CD4-positive, alpha-beta T cell treated with Interleukin-4 for 4 hours (primary cell): ENCODE data around the gene POLR2A.

Source experiments
- DNase-seq: peaks from one replicate; pipeline ENCODE4 v3.0.0-alpha.2; 2020

Gene POLR2A

DNA sequence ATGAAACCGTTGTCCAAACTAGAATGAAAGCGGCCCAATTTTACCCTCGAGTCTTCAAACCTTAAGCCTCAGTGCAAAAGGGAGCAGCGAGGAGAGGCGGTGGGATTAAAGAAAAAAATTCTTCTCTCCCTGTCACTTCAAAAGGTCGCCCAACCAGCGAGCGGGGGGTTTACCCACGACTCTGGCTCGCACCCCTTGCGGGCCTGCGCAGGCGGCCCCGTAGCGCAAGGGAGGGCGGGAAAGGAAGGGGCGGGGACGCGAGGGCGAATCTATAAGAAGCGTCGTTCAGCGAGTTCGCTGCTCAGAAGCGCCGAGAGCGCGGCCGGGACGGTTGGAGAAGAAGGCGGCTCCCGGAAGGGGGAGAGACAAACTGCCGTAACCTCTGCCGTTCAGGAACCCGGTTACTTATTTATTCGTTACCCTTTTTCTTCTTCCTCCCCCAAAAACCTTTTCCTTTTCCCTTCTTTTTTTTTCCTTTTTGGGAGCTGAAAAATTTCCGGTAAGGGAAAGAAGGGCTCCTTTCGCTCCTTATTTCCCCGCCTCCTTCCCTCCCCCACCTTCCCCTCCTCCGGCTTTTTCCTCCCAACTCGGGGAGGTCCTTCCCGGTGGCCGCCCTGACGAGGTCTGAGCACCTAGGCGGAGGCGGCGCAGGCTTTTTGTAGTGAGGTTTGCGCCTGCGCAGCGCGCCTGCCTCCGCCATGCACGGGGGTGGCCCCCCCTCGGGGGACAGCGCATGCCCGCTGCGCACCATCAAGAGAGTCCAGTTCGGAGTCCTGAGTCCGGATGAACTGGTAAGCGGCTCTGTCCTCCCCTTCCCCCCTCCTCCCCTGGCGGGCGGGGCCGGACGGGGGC, at the start of gene POLR2A:
Gene POLR2A (plus strand): TSS at position 300 of the 852 bp plus-strand sequence.
- DNase-seq, result peak; percentile 98

DNA sequence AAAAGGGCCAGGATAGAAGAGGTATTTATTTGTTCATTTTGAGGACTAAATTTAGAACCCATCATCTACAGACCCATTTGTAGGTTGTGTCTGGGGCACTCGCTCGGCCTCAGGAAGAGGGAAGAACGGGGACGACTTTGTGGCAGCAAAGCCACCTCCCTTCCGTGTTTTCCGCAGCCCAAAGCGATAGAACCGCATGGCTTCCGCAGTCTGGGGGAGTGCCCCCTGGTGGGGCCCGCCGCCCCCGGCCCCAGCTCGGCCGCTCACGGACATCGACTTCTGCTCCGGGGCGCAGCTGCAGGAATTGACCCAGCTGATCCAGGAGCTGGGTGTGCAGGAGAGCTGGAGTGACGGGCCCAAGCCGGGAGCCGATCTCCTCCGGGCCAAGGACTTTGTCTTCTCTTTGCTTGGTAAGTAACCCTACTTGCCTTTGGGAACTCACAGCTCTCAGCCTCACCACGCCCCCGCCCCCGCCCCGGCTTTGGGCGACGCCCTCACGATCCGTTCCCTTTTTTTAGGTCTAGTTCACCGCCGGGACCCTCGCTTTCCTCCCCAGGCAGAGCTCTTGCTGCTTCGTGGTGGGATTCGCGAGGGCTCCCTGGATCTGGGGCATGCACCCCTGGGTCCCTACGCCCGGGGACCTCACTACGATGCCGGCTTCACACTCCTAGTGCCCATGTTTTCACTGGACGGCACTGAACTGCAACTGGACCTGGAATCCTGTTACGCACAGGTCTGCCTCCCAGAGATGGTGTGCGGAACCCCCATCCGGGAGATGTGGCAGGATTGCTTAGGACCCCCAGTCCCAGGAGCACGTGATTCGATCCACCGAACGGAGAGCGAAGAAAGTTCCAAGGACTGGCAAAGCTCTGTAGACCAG, 48.2 kb upstream of the POLR2A start:
- peak; percentile 54 for DNase-seq

DNA sequence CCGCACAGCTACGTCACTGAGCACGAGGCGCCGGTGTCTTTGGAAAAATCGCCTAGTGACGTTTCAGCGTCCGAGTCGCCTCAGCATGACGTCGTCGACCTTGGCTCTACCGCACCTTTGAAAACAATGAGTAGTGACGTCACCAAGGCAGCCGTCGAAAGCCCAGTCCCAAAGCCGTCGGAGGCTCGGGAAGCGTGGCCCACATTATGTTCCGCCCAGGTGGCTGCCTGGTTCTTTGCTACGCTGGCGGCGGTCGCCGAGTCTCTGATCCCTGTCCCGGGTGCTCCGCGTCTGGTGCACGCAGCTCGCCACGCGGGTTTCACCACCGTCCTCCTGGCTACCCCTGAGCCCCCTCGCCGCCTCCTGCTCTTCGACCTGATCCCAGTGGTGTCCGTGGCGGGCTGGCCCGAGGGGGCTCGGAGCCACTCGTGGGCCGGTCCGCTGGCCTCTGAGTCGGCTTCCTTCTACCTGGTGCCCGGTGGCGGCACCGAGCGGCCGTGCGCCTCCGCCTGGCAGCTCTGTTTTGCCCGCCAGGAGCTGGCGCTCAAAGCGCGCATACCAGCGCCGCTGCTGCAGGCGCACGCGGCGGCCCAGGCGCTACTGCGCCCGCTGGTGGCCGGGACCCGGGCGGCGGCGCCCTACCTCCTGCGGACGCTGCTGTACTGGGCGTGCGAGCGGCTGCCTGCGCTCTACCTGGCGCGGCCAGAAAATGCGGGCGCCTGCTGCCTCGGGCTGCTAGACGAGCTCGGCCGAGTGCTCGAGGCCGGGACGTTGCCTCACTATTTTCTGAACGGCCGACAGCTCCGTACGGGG, 47.4 kb upstream of the POLR2A start:
- DNase-seq, result peak; percentile 77

DNA sequence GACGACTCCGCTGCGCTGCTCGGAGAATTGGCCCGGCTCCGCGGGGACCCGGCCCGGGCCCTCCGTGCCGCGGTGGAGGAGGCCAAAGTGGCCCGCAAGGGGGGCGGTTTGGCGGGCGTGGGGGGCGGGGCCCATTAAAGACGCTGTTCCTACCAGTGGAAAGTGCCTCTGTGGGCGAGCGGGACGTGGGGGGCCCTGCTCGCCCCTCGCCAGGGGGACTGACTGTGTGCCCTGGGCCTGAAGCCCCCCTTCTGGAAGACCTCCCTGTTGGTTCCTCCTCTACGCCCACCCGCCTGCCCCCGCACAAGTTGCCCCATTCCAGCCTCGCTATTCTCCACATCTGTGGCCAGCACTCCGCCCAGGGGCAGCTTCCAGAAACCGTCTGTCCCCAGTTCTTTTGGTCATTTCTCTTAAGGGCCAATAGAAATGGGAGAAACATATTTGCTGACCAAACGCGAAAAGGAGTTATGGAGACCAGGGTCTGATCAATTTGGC, 46.8 kb upstream of the POLR2A start:
- no peak for DNase-seq

- DNase-seq, result peak; percentile 25
Observed at GRCh38 chr17:7437950-7438614, 46.1 kb upstream of the POLR2A start.

DNA sequence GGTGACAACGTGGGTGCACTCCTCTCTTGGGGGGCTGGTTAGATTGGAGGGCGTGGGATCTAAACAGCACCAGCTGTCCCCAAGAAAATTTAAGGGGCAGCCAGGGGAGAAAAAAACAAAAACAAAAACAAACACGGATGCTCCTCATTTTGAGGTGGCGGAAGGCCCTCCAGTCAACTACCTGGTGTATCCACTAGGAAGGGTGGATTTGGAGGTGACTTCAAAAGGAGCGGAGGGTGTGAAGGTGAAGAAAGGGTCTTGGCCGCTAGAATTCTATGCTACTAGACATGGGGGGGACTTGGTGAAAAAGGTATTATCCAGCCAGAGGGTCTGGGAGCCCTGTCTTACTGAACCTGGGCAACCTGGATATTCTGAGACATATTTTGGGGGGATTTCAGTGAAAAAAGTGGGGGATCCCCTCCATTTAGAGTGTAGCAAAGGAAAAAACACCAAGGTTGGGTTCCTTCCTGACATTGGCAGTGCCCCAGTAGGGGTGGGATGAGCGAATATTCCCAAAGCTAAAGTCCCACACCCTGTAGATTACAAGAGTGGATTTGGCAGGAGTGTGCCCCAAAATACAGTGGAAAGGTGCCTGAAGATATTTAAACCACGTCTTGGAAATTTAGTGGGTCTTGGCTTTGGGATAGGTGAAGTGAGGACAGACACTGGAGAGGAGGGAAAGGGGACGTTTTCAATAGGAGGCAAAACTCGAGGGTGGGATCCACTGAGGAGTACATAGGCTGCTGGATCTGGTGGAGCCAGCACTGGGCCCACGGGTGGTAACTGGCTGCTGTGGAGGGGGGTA, 45.3 kb upstream of the POLR2A start:
- no peak for DNase-seq

GRCh38 chr17:7439462-7440112, 44.6 kb upstream of the POLR2A start, which contains the start of gene FGF11:
FGF11 (plus strand) TSS chr17:7439512; CDS start chr17:7439621, 109 bp downstream.
- DNase-seq, result no peak

DNA sequence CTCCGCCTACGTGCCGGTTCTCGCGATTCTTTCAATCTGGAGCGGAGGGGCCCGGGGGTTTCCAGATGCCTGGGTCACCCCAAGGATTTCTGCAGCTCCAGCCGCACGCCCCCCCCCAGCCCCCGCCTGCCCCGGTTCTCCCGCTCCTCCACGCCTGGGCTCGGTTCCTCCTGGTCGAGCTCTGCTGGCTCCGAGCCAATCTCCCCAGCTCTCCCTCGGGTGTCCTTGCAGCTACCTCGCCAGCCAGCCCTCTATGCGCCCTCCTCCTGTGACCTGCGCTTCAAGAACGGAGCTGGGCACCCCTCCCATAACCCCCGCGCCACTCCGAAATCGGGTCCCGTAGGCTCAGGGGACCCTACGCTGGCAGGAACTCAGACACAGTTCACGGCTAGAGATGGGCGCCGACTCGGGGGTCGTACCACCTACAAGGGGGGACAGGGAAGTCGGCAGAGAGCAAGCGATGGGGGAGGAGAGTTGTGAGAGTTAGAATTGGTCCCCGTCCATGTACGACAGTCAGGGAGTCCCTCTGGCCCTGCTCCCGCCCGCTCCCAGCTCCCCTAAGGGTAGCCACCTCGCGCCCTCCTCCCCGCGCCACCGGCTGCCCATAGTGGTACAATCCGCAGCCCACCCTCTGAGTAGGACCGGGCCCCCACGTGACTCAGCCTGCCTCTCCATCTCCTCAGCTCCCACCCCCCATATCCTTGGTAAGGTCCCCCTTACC, 43.9 kb upstream of the POLR2A start:
- DNase-seq, result no peak

DNA sequence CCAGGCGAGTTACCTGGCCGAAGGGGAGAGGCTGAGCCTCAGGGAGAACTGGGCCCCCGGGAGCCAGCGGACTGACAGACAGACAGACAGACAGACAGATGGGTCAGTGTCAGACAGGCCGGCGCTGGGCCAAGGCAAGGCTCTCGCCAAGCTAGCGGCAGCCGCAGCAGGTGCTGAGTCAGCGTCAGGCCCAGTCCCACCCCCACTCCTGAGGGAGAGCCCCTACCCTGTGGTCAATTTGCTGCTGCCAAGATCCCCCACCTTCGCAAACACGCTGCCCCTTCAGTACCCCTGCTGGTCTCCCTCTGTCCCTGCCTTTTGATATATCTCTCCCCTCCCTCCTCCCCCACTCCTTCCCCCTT, 43.4 kb upstream of the POLR2A start:
- no peak for DNase-seq

GRCh38 chr17:7441266-7441665, 42.9 kb upstream of the POLR2A start:
- DNase-seq, result no peak

GRCh38 chr17:7442142-7442541, 42.0 kb upstream of the POLR2A start:
- DNase-seq, result no peak

DNA sequence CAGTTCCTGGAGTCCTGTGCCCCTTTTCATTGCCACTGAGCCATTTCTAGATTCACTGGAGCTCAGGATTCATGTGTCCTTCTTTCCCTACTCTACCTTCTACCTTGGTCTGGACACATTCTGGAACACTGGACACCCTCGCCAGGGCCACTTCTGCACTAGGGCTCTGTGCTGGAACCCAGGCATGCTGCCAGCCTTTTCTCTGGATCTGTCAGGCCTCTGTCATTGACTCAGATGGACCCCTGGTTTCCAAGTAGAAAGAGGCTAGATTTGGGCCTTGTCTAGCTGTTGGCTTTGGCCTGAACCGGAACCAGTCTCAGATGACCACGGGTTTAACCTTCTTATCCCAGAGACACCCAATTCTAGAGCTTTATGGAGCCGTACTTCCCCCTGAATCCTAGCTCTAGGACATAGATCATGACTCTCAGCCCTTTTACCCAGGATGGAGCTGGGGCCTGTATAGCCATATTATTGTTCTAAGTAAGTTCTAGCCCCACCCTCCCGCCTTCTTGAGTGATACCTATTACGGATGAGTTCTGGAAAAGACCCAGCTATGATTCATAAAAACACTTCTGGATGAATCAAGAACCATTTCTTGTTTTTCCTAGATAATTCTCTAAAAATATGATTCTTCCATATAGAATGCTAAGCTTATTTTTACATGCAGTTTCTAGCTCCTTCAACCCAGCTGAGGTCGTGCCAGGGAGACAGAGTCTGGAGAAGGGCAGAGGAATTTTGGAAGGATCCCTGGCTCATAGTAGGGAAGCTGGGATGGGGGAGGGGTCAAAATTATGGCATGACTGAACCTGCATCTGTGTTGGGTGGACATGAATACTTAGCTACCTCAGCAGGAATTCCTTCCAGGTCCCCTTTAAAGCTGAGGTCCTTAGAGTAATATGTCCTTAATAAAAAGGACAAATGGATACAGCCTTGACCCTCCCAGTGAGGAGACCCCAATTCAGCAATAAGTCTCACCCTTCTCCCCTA, 40.4 kb upstream of the POLR2A start:
- DNase-seq, result no peak

DNA sequence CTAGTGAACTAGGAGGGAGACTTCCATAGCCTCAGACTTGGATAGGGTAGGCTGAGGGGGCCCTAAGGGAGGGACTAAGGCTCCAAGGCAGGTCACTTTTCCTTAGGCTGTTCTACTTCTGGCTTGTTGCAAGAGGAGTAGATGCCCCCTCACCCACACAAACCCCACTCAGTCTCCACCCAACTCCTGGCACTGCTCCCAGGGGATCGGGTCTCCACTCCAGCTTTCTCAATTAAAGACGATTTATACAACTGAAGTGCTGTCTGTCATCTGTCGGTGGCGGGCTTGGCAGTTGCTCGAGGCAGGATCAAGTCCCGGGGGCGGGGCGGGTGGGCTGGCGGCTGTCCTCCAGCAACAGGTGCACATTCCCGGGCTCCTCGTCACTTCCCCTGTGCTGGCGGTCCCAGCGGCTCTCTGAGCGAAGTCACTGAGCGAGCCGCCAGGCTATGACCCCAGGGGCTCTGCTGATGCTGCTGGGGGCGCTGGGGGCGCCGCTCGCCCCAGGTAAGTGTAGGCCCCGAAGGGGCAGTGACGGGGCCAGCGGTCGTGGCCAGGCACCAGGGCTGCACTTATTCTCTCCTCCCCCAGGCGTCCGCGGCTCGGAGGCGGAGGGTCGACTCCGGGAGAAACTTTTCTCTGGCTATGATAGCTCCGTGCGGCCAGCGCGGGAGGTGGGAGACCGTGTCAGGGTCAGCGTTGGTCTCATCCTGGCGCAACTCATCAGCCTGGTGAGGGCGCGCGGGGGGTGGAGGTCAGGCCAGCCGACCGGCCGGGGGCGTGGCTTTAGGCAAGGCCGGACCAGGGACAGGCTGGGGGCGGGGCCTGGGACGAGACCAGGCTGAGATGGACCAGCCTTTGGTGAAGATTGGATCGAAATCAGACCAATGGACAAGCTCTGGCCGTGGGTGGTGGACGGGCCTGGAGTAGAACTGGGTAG, 39.2 kb upstream of the POLR2A start, which contains the start of gene CHRNB1:
Gene CHRNB1 (plus strand): TSS at position 380 of the 937 bp plus-strand sequence. CDS start 67 bp downstream, at position 447.
- DNase-seq, result no peak

DNA sequence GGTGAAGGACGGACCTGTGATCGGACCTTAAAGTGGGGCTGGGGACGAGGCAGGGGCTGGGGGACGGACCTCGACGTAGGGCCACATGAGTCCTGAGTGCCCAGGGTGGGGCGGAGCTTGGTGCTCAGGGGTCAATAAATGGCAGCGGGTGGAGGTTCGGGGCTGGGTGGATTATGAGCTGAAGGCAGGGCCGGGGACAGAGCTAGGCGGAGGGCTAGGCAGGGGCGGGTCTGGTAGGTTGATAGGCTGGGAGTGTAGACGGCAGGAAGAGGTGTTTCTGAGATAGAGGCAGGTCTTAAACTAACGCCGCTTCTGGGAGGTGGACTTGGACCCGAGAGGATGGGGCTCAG, 38.6 kb upstream of the POLR2A start:
- DNase-seq, result peak; percentile 31

DNA sequence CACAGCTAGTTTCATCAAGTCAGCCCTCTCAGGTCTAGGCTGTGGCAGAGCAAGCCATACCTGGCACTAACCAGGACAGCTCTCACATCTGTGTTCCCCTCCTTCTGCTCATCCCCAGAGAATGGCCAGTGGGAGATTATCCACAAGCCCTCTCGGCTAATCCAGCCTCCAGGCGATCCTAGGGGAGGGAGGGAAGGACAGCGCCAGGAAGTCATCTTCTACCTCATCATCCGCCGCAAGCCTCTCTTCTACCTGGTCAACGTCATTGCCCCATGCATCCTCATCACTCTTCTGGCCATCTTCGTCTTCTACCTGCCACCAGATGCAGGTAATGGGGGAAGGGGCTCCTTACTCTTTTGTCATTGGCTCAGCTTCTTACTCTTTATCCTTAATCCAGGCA, 35.7 kb upstream of the POLR2A start:
- DNase-seq, result no peak

DNA sequence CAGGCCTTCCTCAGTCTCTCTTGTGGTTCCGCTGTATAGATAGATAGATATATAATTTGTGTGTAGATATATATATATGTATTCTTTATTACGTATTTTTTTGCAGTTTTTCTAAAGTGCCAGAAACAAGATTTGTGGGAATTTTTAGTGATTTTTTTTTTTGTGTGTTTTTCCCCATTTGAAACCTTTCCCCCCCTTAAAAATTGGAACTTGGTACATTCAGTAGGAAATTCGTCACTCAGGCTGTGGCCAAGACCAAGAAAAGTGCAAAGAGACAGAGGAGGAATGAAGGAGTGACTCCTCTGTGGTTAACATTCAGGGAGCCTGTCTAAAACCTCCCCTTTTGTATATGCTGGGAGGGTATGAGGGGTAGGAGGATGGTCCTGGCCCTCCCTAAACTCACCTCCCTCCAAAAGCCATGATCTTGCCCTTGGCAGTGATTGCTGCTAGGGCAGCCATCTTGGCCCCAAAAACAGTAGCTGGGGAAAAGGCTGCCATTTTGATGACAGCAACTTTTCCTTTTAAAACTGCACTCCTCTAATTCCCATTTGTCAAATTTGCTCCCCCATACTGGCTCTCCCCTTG, 24.1 kb upstream of the POLR2A start:
- DNase-seq, result no peak
